ENCODE results near the gene CPLX4.
A peak's percentile ranks its signal among the peaks of the same experiment; 100 is the strongest.

DNA sequence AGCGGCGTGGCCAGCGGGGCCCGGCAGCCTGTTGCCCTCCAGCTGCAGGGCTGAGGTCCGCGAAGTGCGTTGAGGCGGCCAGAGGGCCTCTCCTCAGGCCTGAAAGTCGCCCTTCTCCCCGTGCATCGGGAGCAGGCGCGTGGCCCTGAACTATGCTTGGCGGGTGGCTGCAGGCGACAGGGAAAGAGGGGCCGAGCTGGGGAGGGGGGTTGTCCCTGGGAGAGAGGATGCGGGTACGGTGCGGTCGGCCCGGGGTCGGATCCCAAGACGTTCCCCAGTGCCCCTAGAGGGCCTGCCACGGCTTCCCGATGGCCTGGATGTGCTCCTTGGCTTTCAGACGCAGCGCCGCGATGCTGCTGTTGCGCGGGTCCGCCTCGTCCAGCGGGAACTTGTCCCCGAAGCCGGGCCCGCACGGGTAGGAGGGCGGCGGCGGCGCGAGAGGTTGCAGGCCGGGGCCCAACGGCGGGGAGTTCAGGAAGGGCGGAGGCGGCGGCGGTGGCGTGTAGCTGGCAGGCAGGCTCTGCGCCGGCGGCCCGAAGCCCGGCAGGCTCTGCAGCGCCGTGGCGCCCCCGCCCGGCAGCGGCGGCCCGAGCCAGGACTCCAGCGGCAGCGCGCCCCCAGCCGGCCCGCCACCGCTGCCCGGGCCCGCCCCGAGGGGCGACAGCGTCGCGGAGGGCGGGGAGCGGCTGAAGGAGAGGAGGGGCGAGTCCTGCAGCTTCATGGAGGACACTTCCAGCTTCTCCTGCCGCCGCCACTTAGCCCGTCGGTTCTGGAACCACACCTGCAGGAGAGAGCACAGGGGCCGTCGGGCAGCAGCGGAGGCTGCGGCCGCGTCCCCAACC, 49.5 kb downstream of the CPLX4 start:
- TF ChIP-seq, protein P1, sequence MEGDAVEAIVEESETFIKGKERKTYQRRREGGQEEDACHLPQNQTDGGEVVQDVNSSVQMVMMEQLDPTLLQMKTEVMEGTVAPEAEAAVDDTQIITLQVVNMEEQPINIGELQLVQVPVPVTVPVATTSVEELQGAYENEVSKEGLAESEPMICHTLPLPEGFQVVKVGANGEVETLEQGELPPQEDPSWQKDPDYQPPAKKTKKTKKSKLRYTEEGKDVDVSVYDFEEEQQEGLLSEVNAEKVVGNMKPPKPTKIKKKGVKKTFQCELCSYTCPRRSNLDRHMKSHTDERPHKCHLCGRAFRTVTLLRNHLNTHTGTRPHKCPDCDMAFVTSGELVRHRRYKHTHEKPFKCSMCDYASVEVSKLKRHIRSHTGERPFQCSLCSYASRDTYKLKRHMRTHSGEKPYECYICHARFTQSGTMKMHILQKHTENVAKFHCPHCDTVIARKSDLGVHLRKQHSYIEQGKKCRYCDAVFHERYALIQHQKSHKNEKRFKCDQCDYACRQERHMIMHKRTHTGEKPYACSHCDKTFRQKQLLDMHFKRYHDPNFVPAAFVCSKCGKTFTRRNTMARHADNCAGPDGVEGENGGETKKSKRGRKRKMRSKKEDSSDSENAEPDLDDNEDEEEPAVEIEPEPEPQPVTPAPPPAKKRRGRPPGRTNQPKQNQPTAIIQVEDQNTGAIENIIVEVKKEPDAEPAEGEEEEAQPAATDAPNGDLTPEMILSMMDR (IDR thresholded peaks at IDR 0.05), result no peak
- peak; percentile 65 for TF ChIP-seq EZH2 (IDR thresholded peaks at IDR 0.05; ENCODE audit: borderline replicate concordance, insufficient read depth, low read depth, low read length, poor library complexity, severe bottlenecking)

Measured in B cell (primary cell).